Karpas-422 (cell line): Measurements from ENCODE around the gene SLC25A21. TPM values are rescaled to one million over a fixed set of nuclear protein-coding genes. Genes with fewer than 3 reads are reported as not detected.

ENCODE experiments used
- DNase-seq: peaks from one replicate; pipeline ENCODE4 v3.0.0-alpha.2; 2015
- H2AFZ ChIP-seq: fragments of 200-600 bp; sonication (generic); 2 replicates; pipeline ENCODE4 v1.6.1; 2014; ENCODE audit warnings: antibody characterized with exemption, low read length, mixed read lengths
- H3K27ac ChIP-seq: fragments of 200-600 bp; sonication (generic); 2 replicates; pipeline ENCODE4 v1.5.1; 2014; ENCODE audit warnings: mild to moderate bottlenecking, low read length, moderate library complexity
- H3K27me3 ChIP-seq: fragments of 200-600 bp; sonication (generic); 2 replicates; pipeline ENCODE4 v1.6.1; 2014; ENCODE audit warnings: low read length, mixed read lengths
- H3K36me3 ChIP-seq: fragments of 200-600 bp; sonication (generic); 2 replicates; pipeline ENCODE4 v1.6.1; 2014; ENCODE audit warnings: low read length, mixed read lengths; ENCODE audit not compliant: insufficient read depth
- H3K4me1 ChIP-seq: fragments of 200-600 bp; sonication (generic); 2 replicates; pipeline ENCODE4 v1.6.1; 2014; ENCODE audit warnings: mild to moderate bottlenecking, low read length, mixed read lengths
- H3K4me2 ChIP-seq: fragments of 200-600 bp; sonication (generic); 2 replicates; pipeline ENCODE4 v1.6.1; 2014; ENCODE audit warnings: low read length, low read depth, mild to moderate bottlenecking; ENCODE audit not compliant: poor library complexity, severe bottlenecking
- H3K4me3 ChIP-seq: fragments of 200-600 bp; sonication (generic); 2 replicates; pipeline ENCODE4 v1.5.1; 2014; ENCODE audit warnings: mild to moderate bottlenecking, antibody characterized with exemption, low read length, mixed read lengths
- H3K79me2 ChIP-seq: fragments of 200-600 bp; sonication (generic); 2 replicates; pipeline ENCODE4 v1.6.1; 2014; ENCODE audit warnings: mild to moderate bottlenecking, low read length, mixed read lengths
- H3K9ac ChIP-seq: fragments of 200-600 bp; sonication (generic); 2 replicates; pipeline ENCODE4 v1.6.0; 2014; ENCODE audit warnings: low read length
- H3K9me2 ChIP-seq: fragments of 200-600 bp; sonication (generic), shearing (Covaris generic); replicated peaks from 2 replicates; pipeline ENCODE4 v1.6.0; 2014; ENCODE audit warnings: mild to moderate bottlenecking, low read length, moderate library complexity; ENCODE audit not compliant: insufficient read depth
- H3K9me3 ChIP-seq: fragments of 300-700, 200-600 bp; sonication (generic); 2 replicates; pipeline ENCODE4 v1.6.1; 2014; ENCODE audit warnings: low read length, mixed read lengths
- H4K20me1 ChIP-seq: fragments of 200-600 bp; sonication (generic); 2 replicates; pipeline ENCODE4 v1.6.1; 2014; ENCODE audit warnings: mild to moderate bottlenecking, antibody characterized with exemption, low read length, low read depth; ENCODE audit not compliant: insufficient read depth
- total RNA-seq: library from RNA; depleted of rRNA; stranded (reverse); fragments of >200 nt; shearing (Covaris generic); gene quantifications from 2 replicates; pipeline ENCODE4 v1.2.3, GENCODE V29; 2014; ENCODE audit warnings: low replicate concordance

SLC25A21 gene
- total RNA-seq, 1 experiment from 2014 or later, result 1.5 TPM

DNA sequence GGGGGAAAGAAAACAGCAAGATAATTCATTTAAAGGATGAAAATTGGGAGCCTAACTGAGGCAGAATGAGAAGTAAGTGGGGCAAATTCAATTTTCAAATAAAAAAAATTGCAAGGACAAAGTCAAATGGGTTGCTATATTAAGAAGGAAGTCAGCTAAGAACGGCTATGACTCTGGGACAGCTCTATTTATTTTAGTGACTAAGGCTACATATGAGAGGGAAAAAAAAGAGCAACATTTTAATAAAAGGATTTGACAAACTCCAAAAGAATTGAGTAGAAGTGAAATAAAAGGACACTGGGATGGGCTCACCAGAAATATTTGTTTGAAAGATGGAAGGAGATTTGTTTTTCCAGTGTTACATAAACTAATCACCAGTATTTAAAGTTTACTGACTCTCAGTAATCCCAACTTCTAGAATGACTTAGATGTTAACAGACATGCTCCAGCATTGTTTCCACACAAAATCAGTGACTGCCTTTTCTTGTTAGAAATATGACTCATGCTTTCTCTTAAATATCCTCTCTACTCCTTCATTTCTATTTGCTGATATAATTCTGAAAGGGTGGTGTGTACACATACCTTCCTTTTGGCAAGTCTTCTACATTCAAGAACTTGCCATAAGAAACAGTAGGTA, 198.5 kb downstream of the SLC25A21 start:
- H3K4me1 ChIP-seq, result no peaks in the 10 kb centered on the region
- no peak overlapping the region for H3K27ac ChIP-seq
- no peak overlapping the region for H2AFZ ChIP-seq
- no peaks in the 10 kb centered on the region for H3K27me3 ChIP-seq
- no peak overlapping the region for H3K9ac ChIP-seq
- H3K36me3 ChIP-seq, result no peaks in the 10 kb centered on the region
- no peaks in the 10 kb centered on the region for H4K20me1 ChIP-seq
- H3K9me3 ChIP-seq, result no peaks in the 10 kb centered on the region
- no peak overlapping the region for H3K4me2 ChIP-seq
- H3K4me3 ChIP-seq, result no peak overlapping the region
- H3K79me2 ChIP-seq, result no peaks in the 10 kb centered on the region
- DNase-seq, result no peak
- no peaks in the 10 kb centered on the region for H3K9me2 ChIP-seq

DNA sequence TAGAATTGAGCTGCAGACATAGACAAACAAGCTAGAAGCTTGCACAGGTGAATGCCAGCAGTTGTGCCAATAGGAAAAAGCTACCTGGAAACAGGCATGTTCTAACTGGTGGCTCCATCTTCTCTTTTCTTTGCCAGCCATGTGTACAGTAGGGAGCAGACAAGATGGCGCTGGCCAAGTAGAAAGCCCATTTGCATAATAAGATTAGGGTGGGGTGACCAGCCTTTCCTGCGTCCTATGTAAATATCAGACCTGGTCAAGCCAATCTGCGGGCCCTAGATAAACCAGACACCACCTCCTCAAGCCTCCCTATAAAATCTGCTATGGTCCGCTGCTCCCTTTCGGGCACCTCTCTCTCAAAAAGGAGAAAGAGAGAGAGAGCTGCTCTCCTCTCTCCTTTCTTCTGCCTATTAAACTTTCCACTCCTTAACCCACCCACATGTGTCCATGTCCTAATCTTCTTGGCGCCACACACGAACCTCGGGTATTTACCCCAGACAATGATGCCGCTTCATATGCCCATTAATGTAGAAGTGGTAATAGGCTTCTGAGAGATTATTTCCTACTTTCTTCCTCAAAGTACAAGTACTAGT, 201.0 kb downstream of the SLC25A21 start:
- H3K4me3 ChIP-seq, result no peak overlapping the region
- H3K79me2 ChIP-seq, result no peaks in the 10 kb centered on the region
- H4K20me1 ChIP-seq, result no peaks in the 10 kb centered on the region
- H3K4me1 ChIP-seq, result no peaks in the 10 kb centered on the region
- no peak overlapping the region for H3K27ac ChIP-seq
- no peaks in the 10 kb centered on the region for H3K36me3 ChIP-seq
- H3K4me2 ChIP-seq, result no peak overlapping the region
- no peak overlapping the region for H3K9ac ChIP-seq
- H3K9me3 ChIP-seq, result no peaks in the 10 kb centered on the region
- no peaks in the 10 kb centered on the region for H3K9me2 ChIP-seq
- no peak for DNase-seq
- no peak overlapping the region for H2AFZ ChIP-seq
- no peaks in the 10 kb centered on the region for H3K27me3 ChIP-seq

DNA sequence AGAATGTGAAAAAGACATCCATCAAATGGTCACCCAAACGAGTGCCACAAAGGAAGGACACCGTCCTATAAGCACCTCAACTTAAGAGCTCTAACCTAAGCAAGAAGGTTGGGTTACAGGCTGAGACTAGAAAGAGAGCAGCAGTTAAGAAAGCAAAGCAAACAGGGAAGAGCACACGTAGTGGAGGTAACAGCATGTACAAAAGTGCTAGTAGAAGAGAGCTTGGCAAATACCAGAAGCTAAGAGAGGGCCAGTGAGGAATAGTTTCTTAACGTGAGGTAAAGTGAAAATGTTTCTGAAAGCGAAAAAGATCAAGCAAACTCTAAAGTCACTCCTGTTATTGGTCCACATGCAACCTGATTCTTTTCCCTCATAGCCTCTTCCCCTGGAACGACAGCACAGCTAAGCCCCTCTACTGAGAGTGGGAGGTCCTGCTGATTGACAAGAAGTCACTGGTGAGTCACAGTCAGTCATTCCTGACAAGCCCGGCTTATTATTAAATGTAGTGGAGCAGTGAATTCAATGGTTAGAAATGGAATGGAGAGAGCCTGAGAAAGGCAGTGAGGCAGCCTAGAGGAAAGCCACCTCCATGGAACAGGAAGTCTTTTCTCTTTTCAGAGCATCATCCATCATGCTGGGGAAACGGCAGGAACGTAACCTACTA, 204.4 kb downstream of the SLC25A21 start:
- no peaks in the 10 kb centered on the region for H3K79me2 ChIP-seq
- peak overlapping the region; percentile 7; the same call in 1 of the 2 replicates for H2AFZ ChIP-seq
- H3K27me3 ChIP-seq, result no peaks in the 10 kb centered on the region
- no peak overlapping the region for H3K9ac ChIP-seq
- H3K4me1 ChIP-seq, result no peaks in the 10 kb centered on the region
- no peak overlapping the region for H3K4me2 ChIP-seq
- no peaks in the 10 kb centered on the region for H3K9me3 ChIP-seq
- DNase-seq, result no peak
- no peaks in the 10 kb centered on the region for H3K36me3 ChIP-seq
- H3K27ac ChIP-seq, result no peak overlapping the region
- H4K20me1 ChIP-seq, result no peaks in the 10 kb centered on the region
- no peak overlapping the region for H3K4me3 ChIP-seq
- H3K9me2 ChIP-seq, result no peaks in the 10 kb centered on the region

DNA sequence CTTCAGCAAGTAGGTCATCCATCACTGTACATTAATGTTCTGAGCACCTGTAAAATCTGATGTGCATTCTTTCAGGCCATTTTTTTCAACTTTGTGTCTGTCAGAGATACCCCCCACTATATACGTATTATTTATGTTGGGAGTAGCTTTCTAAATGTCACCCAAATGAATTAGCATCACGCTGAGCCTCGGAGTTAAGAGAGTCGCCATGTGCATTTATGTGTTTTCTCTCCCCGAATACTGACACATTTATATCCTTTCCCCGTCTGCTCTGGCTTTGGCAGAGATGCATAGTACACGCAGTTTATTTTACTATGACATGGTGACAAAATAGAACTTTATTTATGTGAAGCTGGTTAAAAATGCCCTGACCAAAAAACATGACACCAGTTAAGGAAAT, 216.4 kb downstream of the SLC25A21 start:
- Histone ChIP-seq H3K9ac (no peak overlapping the region), H3K27ac (no peak overlapping the region), H3K9me2 (no peaks in the 10 kb centered on the region; the same call in 1 of the 2 replicates), H3K4me2 (no peak overlapping the region), H3K4me3 (no peak overlapping the region), H2AFZ (no peak overlapping the region), H3K79me2 (no peaks in the 10 kb centered on the region), H3K27me3 (no peaks in the 10 kb centered on the region), H3K4me1 (no peaks in the 10 kb centered on the region), H3K9me3 (no peaks in the 10 kb centered on the region), H4K20me1 (no peaks in the 10 kb centered on the region), H3K36me3 (no peaks in the 10 kb centered on the region)
- DNase-seq, result no peak

DNA sequence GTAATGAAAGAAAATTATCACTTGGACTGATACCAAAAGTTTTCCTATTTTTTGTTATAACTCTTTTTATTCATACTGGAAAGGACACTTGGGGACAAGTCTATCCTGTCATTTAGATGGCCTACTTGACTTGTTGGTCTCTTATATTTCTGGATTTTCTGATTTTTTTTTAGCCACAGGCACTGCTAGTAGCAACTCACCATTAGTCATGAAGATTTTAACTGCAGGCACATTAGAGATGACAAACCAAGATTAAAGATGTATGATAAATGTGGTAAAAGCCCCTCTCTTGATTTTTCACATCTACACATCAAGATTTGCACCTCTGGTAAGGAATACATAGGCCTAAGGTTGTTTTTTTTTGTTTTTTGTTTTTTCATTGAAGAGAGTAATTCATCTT, 217.0 kb downstream of the SLC25A21 start:
- Histone ChIP-seq H3K79me2 (no peaks in the 10 kb centered on the region), H3K9me3 (no peaks in the 10 kb centered on the region), H3K4me3 (no peak overlapping the region), H4K20me1 (no peaks in the 10 kb centered on the region), H3K9ac (no peak overlapping the region), H3K4me1 (no peaks in the 10 kb centered on the region), H3K9me2 (no peaks in the 10 kb centered on the region; the same call in 1 of the 2 replicates), H3K27me3 (no peaks in the 10 kb centered on the region), H3K36me3 (no peaks in the 10 kb centered on the region), H3K27ac (no peak overlapping the region), H3K4me2 (no peak overlapping the region), H2AFZ (no peak overlapping the region)
- no peak for DNase-seq

DNA sequence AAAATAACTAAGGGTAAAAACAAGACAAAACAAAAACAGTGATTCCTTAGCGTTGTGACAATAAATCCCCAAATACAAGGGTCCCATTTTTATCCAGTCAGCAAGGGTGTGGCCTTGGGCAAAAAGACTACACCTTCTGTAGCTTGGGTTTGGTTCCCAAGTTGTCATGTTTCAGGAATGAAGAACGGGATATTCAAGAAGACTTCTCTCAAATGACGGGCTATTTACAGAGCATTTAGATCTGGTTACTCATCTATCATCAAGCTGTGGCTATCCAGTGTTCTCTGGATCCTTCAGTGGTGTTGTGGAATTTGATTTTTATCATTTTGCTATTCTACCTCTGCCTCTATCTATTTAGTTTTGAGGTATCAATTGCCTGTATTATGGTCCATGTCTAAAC, 219.7 kb downstream of the SLC25A21 start:
- Histone ChIP-seq H3K27me3 (no peaks in the 10 kb centered on the region), H3K79me2 (no peaks in the 10 kb centered on the region), H3K4me1 (peaks cover 8% of the 10 kb centered on the region), H3K9me3 (no peaks in the 10 kb centered on the region), H3K4me2 (no peak overlapping the region), H3K4me3 (no peak overlapping the region), H4K20me1 (no peaks in the 10 kb centered on the region), H3K36me3 (no peaks in the 10 kb centered on the region), H3K27ac (no peak overlapping the region), H2AFZ (no peak overlapping the region), H3K9me2 (no peaks in the 10 kb centered on the region; the same call in 1 of the 2 replicates), H3K9ac (no peak overlapping the region)
- no peak for DNase-seq

DNA sequence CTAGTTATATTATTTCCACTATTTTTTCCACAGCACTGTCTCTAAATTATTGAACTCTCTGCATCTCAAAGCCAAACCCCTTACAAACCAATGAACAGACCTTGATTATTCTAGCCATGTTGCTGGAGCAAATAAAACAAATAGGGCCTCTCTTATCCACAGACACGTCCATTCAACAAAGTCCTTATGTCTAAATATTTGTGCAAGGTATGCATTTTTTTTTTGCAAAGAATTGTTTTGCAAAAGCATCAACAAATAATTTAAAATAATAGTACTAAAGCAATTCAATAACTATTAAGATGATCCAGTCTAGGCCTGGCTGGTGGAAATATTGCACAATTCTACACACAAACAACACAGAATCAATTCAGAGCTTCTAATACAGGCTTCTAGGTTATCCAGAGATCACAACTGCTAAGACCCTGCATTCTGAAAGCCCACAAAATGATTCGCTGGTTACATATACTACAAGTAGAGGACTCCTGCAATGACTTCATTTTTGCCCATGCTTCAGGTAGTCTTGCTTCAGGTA, 221.0 kb downstream of the SLC25A21 start:
- no peak for DNase-seq
- Histone ChIP-seq H3K27me3 (no peaks in the 10 kb centered on the region), H3K4me3 (no peak overlapping the region), H4K20me1 (no peaks in the 10 kb centered on the region), H3K4me1 (peaks cover 16% of the 10 kb centered on the region), H3K4me2 (no peak overlapping the region), H3K27ac (no peak overlapping the region), H3K9me3 (no peaks in the 10 kb centered on the region), H3K79me2 (no peaks in the 10 kb centered on the region), H3K9me2 (no peaks in the 10 kb centered on the region; the same call in 1 of the 2 replicates), H3K36me3 (no peaks in the 10 kb centered on the region), H2AFZ (no peak overlapping the region), H3K9ac (no peak overlapping the region)

DNA sequence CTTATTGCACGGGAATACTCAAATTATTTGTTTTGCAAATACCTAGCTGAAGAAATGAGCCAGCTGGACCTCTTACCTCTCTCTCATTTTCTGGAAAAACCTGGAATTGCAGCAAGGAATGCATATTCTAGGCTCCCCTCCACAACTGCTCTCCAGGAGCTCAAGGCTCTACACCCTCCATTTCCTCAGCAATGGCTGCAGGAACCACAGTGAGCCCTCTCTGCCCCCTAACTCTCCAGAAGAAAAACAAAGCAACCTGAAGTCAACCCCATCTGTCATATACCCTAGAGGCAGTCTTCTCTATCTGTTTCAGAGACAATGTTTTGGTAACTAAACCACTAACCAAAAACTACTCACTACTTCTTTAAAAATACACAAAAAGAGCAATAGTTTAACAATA, 221.6 kb downstream of the SLC25A21 start:
- Histone ChIP-seq H4K20me1 (no peaks in the 10 kb centered on the region), H3K4me1 (peaks cover 16% of the 10 kb centered on the region)
- DNase-seq, result no peak

More for the DNA sequence above, 221.6 kb downstream of the SLC25A21 start:
- no peaks in the 10 kb centered on the region for H3K27me3 ChIP-seq
- no peaks in the 10 kb centered on the region for H3K36me3 ChIP-seq
- no peak overlapping the region for H2AFZ ChIP-seq
- no peaks in the 10 kb centered on the region for H3K79me2 ChIP-seq
- no peak overlapping the region for H3K27ac ChIP-seq
- no peak overlapping the region for H3K4me3 ChIP-seq
- no peak overlapping the region for H3K4me2 ChIP-seq
- H3K9ac ChIP-seq, result no peak overlapping the region
- no peaks in the 10 kb centered on the region; the same call in 1 of the 2 replicates for H3K9me2 ChIP-seq
- H3K9me3 ChIP-seq, result no peaks in the 10 kb centered on the region
